ENCODE results near the gene CNKSR3. TPM values are rescaled to one million over a fixed set of nuclear protein-coding genes. Genes with fewer than 3 reads are reported as not detected.

The CNKSR3 gene
- total RNA-seq, 1 donor from 2014 or later = 9.5 TPM

DNA sequence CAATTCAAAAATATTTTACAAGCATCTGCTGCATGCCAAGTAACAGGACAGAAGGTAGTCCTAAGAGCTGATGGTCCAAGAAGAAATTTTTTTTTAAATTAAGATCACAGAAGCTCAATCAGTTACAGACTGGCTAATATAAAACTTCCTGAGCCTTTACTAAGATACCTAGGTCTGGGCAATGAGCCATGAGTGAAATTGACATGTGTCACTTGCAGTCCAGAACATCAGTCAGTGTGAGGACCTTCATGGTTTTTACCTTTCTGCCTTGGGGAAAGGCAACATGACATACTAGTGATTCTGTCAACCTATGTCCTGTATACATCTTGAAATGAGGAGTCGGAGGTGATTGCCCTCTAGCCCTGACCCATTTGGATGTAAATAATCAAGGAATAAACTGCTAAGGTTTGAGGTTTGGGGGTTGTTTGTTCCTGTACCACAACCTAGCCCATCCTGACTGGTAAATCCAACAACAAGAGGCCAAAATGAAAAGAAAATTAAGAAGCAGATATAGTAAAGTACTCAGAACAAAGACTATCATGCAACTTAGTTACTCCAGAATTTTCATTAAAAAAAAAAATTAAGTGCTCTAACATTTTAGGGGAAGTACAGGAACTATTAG is 70.0 kb downstream of the CNKSR3 start:
- Histone ChIP-seq H3K36me3 (peaks cover 4% of the 10 kb centered on the region), H3K27ac (no peak overlapping the region), H3K27me3 (ENCODE audit: low read depth) (no peaks in the 10 kb centered on the region), H3K9me3 (no peaks in the 10 kb centered on the region), H3K4me3 (no peak overlapping the region), H3K4me1 (peaks cover under 1% of the 10 kb centered on the region)
- DNase-seq = no peak
- TF ChIP-seq, protein P1, sequence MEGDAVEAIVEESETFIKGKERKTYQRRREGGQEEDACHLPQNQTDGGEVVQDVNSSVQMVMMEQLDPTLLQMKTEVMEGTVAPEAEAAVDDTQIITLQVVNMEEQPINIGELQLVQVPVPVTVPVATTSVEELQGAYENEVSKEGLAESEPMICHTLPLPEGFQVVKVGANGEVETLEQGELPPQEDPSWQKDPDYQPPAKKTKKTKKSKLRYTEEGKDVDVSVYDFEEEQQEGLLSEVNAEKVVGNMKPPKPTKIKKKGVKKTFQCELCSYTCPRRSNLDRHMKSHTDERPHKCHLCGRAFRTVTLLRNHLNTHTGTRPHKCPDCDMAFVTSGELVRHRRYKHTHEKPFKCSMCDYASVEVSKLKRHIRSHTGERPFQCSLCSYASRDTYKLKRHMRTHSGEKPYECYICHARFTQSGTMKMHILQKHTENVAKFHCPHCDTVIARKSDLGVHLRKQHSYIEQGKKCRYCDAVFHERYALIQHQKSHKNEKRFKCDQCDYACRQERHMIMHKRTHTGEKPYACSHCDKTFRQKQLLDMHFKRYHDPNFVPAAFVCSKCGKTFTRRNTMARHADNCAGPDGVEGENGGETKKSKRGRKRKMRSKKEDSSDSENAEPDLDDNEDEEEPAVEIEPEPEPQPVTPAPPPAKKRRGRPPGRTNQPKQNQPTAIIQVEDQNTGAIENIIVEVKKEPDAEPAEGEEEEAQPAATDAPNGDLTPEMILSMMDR (IDR thresholded peaks at IDR 0.05) = no peak
- intact Hi-C loops (cut with DNase I) = no loop called here
- ATAC-seq = no peak

DNA sequence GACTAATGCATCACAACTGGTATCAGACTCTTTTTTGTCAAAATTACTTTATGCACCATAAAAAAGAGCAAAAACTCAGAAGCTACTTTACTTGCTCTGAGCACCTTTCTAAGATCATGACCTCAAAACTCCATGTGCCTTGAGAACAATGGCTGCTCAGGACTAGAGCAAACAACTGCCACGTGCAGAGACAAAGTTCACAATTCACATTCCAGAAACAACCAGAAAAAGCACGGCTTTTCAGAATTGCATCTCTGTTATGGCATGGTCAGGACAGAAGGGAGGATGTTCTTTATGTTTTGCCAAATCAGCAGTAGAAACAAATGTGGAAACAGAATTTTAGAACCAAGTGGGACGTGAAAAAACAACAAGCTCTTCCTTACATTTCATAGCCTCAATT is 70.5 kb downstream of the CNKSR3 start:
- intact Hi-C loops (cut with DNase I) = no loop called here
- DNase-seq = no peak
- H3K36me3 ChIP-seq = peaks cover 4% of the 10 kb centered on the region
- peaks cover 5% of the 10 kb centered on the region for H3K4me1 ChIP-seq
- TF ChIP-seq, protein P1 (IDR thresholded peaks at IDR 0.05) = no peak
- H3K9me3 ChIP-seq = no peaks in the 10 kb centered on the region
- no peak for ATAC-seq
- no peak overlapping the region for H3K4me3 ChIP-seq
- no peak overlapping the region for H3K27ac ChIP-seq
- no peaks in the 10 kb centered on the region for H3K27me3 ChIP-seq (ENCODE audit: low read depth)

DNA sequence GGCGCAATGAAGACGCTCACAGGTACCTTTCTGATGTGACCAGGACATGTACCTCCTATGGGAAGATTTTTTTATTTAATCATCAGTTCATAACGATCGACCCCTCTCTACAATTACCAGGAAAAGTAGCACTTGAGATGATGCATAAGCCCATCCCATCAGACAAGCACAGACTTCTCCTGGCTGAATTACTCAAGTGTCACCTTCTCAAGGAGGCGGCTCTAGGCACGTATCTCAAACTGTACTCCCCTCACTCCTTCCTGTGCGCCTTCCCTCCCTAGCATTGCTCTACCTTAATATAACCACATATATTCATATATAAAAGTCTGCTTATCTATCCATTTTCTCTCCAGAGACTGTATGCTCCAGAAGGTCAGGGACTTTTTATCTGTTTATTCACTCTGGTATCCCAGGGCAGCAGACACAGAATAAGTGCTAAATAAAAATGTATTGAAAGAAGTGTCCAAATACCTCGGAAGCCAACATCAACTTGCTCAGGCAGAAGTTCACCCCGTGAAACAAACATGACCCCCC is 71.5 kb downstream of the CNKSR3 start:
- Histone ChIP-seq H3K4me3 (no peak overlapping the region), H3K4me1 (peaks cover 5% of the 10 kb centered on the region), H3K27ac (no peak overlapping the region), H3K9me3 (no peaks in the 10 kb centered on the region), H3K36me3 (peaks cover 4% of the 10 kb centered on the region), H3K27me3 (ENCODE audit: low read depth) (no peaks in the 10 kb centered on the region)
- no peak for ATAC-seq
- TF ChIP-seq, protein P1 (IDR thresholded peaks at IDR 0.05) = no peak
- intact Hi-C loops (cut with DNase I) = no loop called here
- no peak for DNase-seq

DNA sequence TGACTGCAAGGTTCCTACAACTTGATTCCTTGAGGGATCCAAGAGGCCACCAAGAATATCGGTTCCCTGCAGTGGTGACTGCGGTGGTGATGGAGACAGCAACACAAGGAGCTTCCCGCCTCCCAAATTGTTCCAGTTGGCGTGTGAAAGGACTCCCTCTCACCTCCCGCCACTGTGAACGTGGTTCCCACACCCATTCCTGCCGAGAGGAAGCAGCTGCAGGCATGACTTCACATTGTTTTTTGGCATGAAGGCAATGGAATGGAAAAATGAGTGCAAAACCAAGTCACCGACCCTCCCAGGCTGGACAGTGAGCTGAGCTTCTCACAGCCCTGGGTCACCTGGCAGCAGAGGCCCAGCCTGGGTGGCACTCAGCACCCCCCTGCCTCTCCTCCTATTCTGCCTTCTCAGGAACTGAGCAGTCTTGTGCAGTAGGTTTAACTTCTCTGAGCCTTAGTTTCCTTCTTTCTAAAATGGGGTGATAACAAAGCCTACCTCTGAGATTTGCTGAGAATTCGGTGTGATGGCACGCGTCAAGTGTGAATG is 75.0 kb downstream of the CNKSR3 start:
- H3K36me3 ChIP-seq = no peaks in the 10 kb centered on the region
- ATAC-seq = no peak
- intact Hi-C loops (cut with DNase I) = no loop called here
- H3K4me3 ChIP-seq = no peak overlapping the region
- no peak overlapping the region for H3K27ac ChIP-seq
- H3K4me1 ChIP-seq = peaks cover 21% of the 10 kb centered on the region
- no peaks in the 10 kb centered on the region for H3K27me3 ChIP-seq (ENCODE audit: low read depth)
- DNase-seq = no peak
- no peaks in the 10 kb centered on the region for H3K9me3 ChIP-seq
- TF ChIP-seq, protein P1 (IDR thresholded peaks at IDR 0.05) = no peak

DNA sequence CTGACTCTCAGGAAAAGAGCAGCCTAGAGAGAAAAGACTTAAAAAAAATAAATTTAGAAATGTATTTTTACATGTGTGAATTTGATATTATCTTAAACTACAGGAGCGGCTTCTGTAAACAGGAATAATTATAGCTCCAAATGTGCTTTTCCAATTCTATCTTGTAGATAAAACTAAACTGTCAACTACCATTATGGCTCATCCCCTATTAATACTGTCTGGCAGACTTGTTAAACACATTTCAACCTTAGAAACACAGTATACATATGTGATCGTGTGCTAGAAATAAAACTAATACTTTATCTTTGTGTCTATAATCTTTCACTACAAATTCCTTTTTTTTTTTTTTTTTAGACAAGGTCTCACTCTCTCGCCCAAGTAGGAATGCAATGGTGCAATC is 75.8 kb downstream of the CNKSR3 start:
- Histone ChIP-seq H3K36me3 (no peaks in the 10 kb centered on the region), H3K4me3 (no peak overlapping the region), H3K27me3 (ENCODE audit: low read depth) (no peaks in the 10 kb centered on the region), H3K27ac (no peak overlapping the region), H3K9me3 (no peaks in the 10 kb centered on the region), H3K4me1 (peaks cover 21% of the 10 kb centered on the region)
- TF ChIP-seq, protein P1 (IDR thresholded peaks at IDR 0.05) = no peak
- ATAC-seq (no peak), DNase-seq (no peak)
- intact Hi-C loops (cut with DNase I) = no loop called here

Data from lower lobe of right lung (tissue), 2 donors.